Endothelial cell of umbilical vein (primary cell): ENCODE measurements around the gene SLC38A8. TPM values are rescaled to one million over a fixed set of nuclear protein-coding genes. Genes with fewer than 3 reads are reported as not detected.

Experiments used
- BruUV-seq: library from RNA; stranded (reverse); fragments of 400-500 nt; replicated peaks from 2 replicates; lab custom pipeline; 2021; lab: Mats Ljungman, UMichigan
- CTCF ChIA-PET: fragments of 300-600, 350-600 bp; sonication (Branson Sonifier 250); formaldehyde crosslinking; loops from one replicate; lab custom pipeline; 2021; ENCODE audit warnings: antibody characterized with exemption, inconsistent platforms; lab: Charles Lee
- POLR2A ChIA-PET: fragments of 300-600, 350-600 bp; sonication (Branson Sonifier 250); formaldehyde crosslinking; loops from one replicate; lab custom pipeline; 2021; ENCODE audit warnings: antibody characterized with exemption, inconsistent platforms; lab: Charles Lee
- DNase-seq: peaks from one replicate; pipeline ENCODE4 v3.0.0-alpha.2; 2011; ENCODE audit warnings: low read depth, low spot score
- FAIRE-seq: peaks from 2 replicates; lab custom pipeline; 2011; peaks lifted over from hg19 to GRCh38; lab: Jason Lieb, UNC
- H2AFZ ChIP-seq: 2 replicates; pipeline ENCODE4 v1.6.0; 2012; ENCODE audit warnings: low read depth, low read length, control low read depth, inconsistent platforms
- H3K27ac ChIP-seq: 2 replicates; pipeline ENCODE4 v1.5.1; 2011; ENCODE audit warnings: low read depth, mild to moderate bottlenecking, control low read depth, low read length, moderate library complexity; ENCODE audit not compliant: insufficient read depth
- H3K27me3 ChIP-seq, 2 experiments: 2 replicates each; pipeline versions ENCODE4 v1.6.0 to v1.6.1; 2011; ENCODE audit warnings: low read length in 2 of 2, mixed read lengths in 1 of 2; ENCODE audit not compliant: control insufficient read depth in 2 of 2, insufficient read depth in 2 of 2
- H3K36me3 ChIP-seq, 2 experiments: 2 replicates in 1 of 2; 3 replicates in 1 of 2; pipeline ENCODE4 v1.5.1; 2011; ENCODE audit warnings: low read length in 2 of 2, mild to moderate bottlenecking in 1 of 2, moderate library complexity in 1 of 2; ENCODE audit not compliant: control insufficient read depth in 2 of 2, insufficient read depth in 2 of 2; ENCODE audit errors: extremely low read depth in 1 of 2
- H3K4me1 ChIP-seq: 3 replicates; pipeline ENCODE4 v1.5.1; 2011; ENCODE audit warnings: mild to moderate bottlenecking, low read length; ENCODE audit not compliant: control insufficient read depth, insufficient read depth; ENCODE audit errors: extremely low read depth
- H3K4me2 ChIP-seq: 2 replicates; pipeline ENCODE4 v1.6.1; 2011; ENCODE audit warnings: low read length, control low read depth, mixed read lengths; ENCODE audit not compliant: insufficient read depth
- H3K4me3 ChIP-seq, 3 experiments: fragments of 200-600 bp in 1 of 3; sonication (generic), shearing (Covaris generic) in 1 of 3; replicated peaks in 1 of 3; 2 replicates each; pipeline ENCODE4 v1.5.1; 2011 to 2016; ENCODE audit warnings: control low read depth in 3 of 3, low read length in 3 of 3, mild to moderate bottlenecking in 2 of 3, inconsistent platforms in 1 of 3, low read depth in 1 of 3, moderate library complexity in 1 of 3; ENCODE audit not compliant: insufficient read depth in 1 of 3
- H3K79me2 ChIP-seq: 2 replicates; pipeline ENCODE4 v1.6.0; 2012; ENCODE audit warnings: low read length, inconsistent platforms; ENCODE audit not compliant: control insufficient read depth, insufficient read depth
- H3K9ac ChIP-seq: replicated peaks from 2 replicates; pipeline ENCODE3; 2011; ENCODE audit warnings: low read length, control low read depth; ENCODE audit not compliant: insufficient read depth; ENCODE audit errors: extremely low read depth
- H3K9me1 ChIP-seq: replicated peaks from 3 replicates; pipeline ENCODE4 v1.6.0; 2011; ENCODE audit warnings: mild to moderate bottlenecking, low read length; ENCODE audit not compliant: control insufficient read depth, insufficient read depth; ENCODE audit errors: extremely low read depth
- H3K9me3 ChIP-seq: replicated peaks from 2 replicates; pipeline ENCODE4 v1.5.1; 2012; ENCODE audit warnings: low read length, inconsistent platforms; ENCODE audit not compliant: control insufficient read depth, insufficient read depth
- H4K20me1 ChIP-seq: replicated peaks from 2 replicates; pipeline ENCODE3; 2011; ENCODE audit warnings: mild to moderate bottlenecking, low read length; ENCODE audit not compliant: control insufficient read depth, insufficient read depth; ENCODE audit errors: extremely low read depth
- CTCF ChIP-seq, 2 donors: IDR thresholded peaks; 1 replicate in 1 of 2; 2 replicates in 1 of 2; pipeline ENCODE4 v1.5.1; 2011; ENCODE audit warnings: low read length in 2 of 2, mild to moderate bottlenecking in 2 of 2, moderate library complexity in 2 of 2, control low read depth in 1 of 2, inconsistent platforms in 1 of 2, low read depth in 1 of 2; ENCODE audit not compliant: insufficient read depth in 1 of 2; ENCODE audit errors: extremely low read depth in 1 of 2
- EZH2 ChIP-seq: IDR thresholded peaks from 2 replicates; pipeline ENCODE4 v1.6.1; 2012; ENCODE audit warnings: borderline replicate concordance, low read depth, mild to moderate bottlenecking, moderate library complexity, low read length, inconsistent platforms; ENCODE audit not compliant: severe bottlenecking
- FOS ChIP-seq: IDR thresholded peaks from 2 replicates; pipeline ENCODE4 v1.6.1; 2011; ENCODE audit warnings: mild to moderate bottlenecking, low read length, moderate library complexity, borderline replicate concordance; ENCODE audit not compliant: insufficient read depth
- GATA2 ChIP-seq: IDR thresholded peaks from 2 replicates; pipeline ENCODE4 v1.7.0; 2011; ENCODE audit warnings: low read depth, mild to moderate bottlenecking, moderate library complexity, mixed read lengths, low read length; ENCODE audit not compliant: insufficient read length, insufficient read depth
- JUN ChIP-seq: IDR thresholded peaks from 2 replicates; pipeline ENCODE4 v1.6.1; 2011; ENCODE audit warnings: borderline replicate concordance, low read depth; ENCODE audit not compliant: insufficient read length, insufficient read depth
- MYC ChIP-seq: IDR thresholded peaks from one replicate; pipeline ENCODE4 v1.6.1; 2011; ENCODE audit warnings: mild to moderate bottlenecking, low read depth, low read length
- POLR2A ChIP-seq: IDR thresholded peaks from 2 replicates; pipeline ENCODE4 v1.6.1; 2012; ENCODE audit warnings: low read depth, mild to moderate bottlenecking, control low read depth, low read length
- dilution Hi-C: fragments of 300-500 bp; cut with MboI; formaldehyde crosslinking; loops from one replicate; pipeline ENCODE4 v1.15.0; 2019; ENCODE audit warnings: low sequenced_read_pairs; ENCODE audit not compliant: extremely low pct_ligation_motif_present
- intact Hi-C: fragments of 100-400 bp; cut with micrococcal nuclease; formaldehyde crosslinking; loops from one replicate; pipeline ENCODE4 v1.10.0; 2022
- polyA plus RNA-seq, 4 experiments: library from polyadenylated mRNA; depleted of rRNA in 3 of 4; stranded (reverse) in 3 of 4; unstranded in 1 of 4; fragments of >200 nt; gene quantifications; 2 replicates each; pipeline versions ENCODE4 v1.2.1 to v1.2.3, GENCODE V29; 2011 to 2012; ENCODE audit warnings: missing spikeins in 1 of 4
- total RNA-seq: library from RNA; stranded (reverse); gene quantifications from 2 replicates; pipeline ENCODE4 v1.2.3, GENCODE V29; 2021

Gene SLC38A8
- total and polyA plus RNA-seq, 2 donors (not counting 3 experiments of a cell fraction or from before 2014, with no cell fraction given): not detected

DNA sequence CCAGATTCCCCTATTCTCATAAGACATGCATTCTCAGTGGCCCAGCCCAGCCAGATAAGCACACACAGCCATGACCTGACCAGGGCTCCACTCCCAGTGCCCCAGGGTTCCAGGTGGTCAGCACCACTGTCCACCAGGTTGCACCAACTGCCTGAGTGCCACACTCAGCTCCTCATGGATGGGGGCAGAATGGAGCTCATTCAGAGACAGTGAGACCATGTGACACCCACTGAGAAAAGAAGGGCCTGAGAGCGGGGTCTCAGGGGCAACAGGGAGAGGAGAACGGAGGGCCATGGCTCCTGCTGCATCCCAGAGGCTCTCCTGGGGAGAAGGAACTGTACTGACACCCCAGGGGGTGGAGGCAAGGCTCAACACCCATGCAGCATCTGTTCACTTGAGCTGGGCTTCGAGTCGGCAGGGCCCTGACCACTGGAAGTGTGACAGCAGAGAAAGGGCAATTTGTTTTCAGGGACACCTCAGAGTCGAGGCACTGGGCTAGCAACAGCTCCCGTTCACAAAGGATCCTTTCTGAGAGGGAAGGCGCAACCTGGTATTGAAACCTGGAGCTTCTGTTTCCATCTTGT lies 18.7 kb upstream of the SLC38A8 start:
- H3K4me1 ChIP-seq: peaks cover 7% of the 10 kb centered on the region
- no peak overlapping the region for H3K4me2 ChIP-seq
- BruUV-seq: no TSS peak
- H3K4me3 ChIP-seq: no peak overlapping the region
- no peaks in the 10 kb centered on the region for H3K9me3 ChIP-seq
- H3K9me1 ChIP-seq: no peaks in the 10 kb centered on the region
- H3K9ac ChIP-seq: no peak overlapping the region
- H3K27ac ChIP-seq: no peak overlapping the region
- no peaks in the 10 kb centered on the region for H3K27me3 ChIP-seq
- dilution Hi-C loops (no loop called here), intact Hi-C loops (loop anchor here (10.0 kb wide), 1 partner anchor 423 kb away; no protein-coding TSS in a partner anchor)
- no peak overlapping the region for H2AFZ ChIP-seq
- no peaks in the 10 kb centered on the region for H4K20me1 ChIP-seq
- DNase-seq (no peak), FAIRE-seq (no peak)
- TF ChIP-seq JUN: no peak
- no peak for TF ChIP-seq MYC
- TF ChIP-seq EZH2: no peak
- no peak for TF ChIP-seq POLR2A
- no peak for TF ChIP-seq FOS
- no peak for TF ChIP-seq GATA2
- no peak for TF ChIP-seq CTCF (IDR thresholded peaks at IDR 0.05; ENCODE audit: extremely low read depth in 1 of 2, insufficient read depth in 1 of 2, low read depth in 1 of 2, low read length in 2 of 2)
- H3K79me2 ChIP-seq: no peaks in the 10 kb centered on the region
- CTCF ChIA-PET: interaction anchor here (0.7 to 3.4 kb wide), 8 partner anchors 10 to 134 kb away, joined by 3 to 16 read pairs (median 3); partner anchors contain the start of gene TAF1C
- POLR2A ChIA-PET: no interaction called here
- peaks cover 3 to 30% of the 10 kb centered on the region in 2 experiments for H3K36me3 ChIP-seq
